Measurements from ENCODE around the gene TLCD5. TPM values are rescaled to one million over a fixed set of nuclear protein-coding genes. Genes with fewer than 3 reads are reported as not detected.

Gene TLCD5
- total RNA-seq: 10 to 100 TPM; 13.8 to 20.1 TPM
- polyA plus RNA-seq (2013, experiment 1 of 2): 16.0 TPM
- 15.0 TPM for polyA plus RNA-seq (2013, experiment 2 of 2)
- long read RNA-seq, experiment 1, partial matches to known transcripts: 0 of 5 reads
- long read RNA-seq, experiment 1, other reads (novel, unspliced or antisense): 5 of 5 reads
- long read RNA-seq, experiment 2, full-length matches to known transcripts: 13 of 23 reads
- long read RNA-seq, experiment 2, partial matches to known transcripts: 0 of 23 reads
- long read RNA-seq, experiment 2, other reads (novel, unspliced or antisense): 10 of 23 reads
- long read RNA-seq, experiment 3, full-length matches to known transcripts: 25 of 32 reads
- long read RNA-seq, experiment 3, partial matches to known transcripts: 0 of 32 reads
- long read RNA-seq, experiment 3, other reads (novel, unspliced or antisense): 7 of 32 reads
- long read RNA-seq, experiment 4, full-length matches to known transcripts: 15 of 18 reads
- long read RNA-seq, experiment 4, partial matches to known transcripts: 1 of 18 reads
- long read RNA-seq, experiment 4, other reads (novel, unspliced or antisense): 2 of 18 reads

DNA sequence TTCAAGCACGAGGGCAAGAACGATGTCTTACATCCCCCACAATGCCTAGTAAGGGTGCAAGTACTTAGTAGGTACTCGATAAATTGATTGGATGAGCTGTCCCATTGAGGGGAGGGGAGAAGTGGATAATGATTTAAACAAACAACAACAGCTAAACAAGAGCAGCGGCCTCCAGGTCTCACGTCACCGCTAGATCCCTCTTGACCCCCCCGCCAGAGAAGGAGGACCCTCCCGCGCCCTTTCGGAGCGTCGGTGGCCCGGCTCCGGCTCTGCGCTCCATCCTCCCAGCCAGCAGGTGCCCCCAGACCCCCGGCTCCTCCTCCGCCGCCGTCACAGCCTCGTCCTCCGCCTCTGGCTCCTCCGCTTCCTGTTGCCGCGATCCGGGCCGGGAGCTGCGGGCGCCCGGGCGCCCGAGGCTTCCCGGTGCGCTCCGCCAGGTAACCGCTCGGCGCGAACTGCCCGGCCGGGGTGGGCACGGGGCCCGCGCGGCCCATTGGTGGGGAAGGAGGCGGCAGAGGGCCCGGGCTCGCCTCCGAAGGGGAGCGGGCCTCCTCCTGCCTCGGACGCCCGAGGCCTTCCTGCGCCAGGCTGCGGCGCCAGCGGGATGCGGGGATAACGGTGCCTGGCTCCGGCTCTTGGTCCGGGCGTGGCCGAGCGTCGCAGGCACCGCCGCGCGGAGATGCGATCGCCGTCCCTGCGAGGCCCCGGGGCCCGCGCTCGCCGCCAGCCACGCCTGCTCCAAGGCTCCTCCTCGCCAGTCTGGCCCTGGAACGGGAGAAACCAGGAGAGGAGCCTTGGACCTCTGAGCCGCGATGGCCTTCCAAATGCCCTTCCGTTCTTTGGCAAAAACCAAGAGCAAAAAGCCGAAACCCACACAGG, at the start of gene TLCD5:
Gene TLCD5, plus strand, starts transcription at position 368 of the 879 bp plus-strand sequence. CDS start 2,143 bp downstream, outside the sequence.
- peak within 1 kb of the TSS; percentile 67 for H3K4me3 Mint-ChIP-seq
- peaks cover 5% of the 10 kb centered on the region for H3K27me3 Mint-ChIP-seq (ENCODE audit: insufficient read depth)
- no peaks in the 10 kb centered on the region for H3K9me3 Mint-ChIP-seq
- peaks cover 9% of the 10 kb centered on the region for H3K4me1 ChIP-seq (ENCODE audit: control insufficient read depth, insufficient read depth, low read length)
- H3K36me3 Mint-ChIP-seq (ENCODE audit: low read depth): peaks cover 16% of the 10 kb centered on the region
- peak within 1 kb of the TSS; percentile 74 for H3K9ac ChIP-seq (ENCODE audit: extremely low read depth, low read length, poor library complexity, severe bottlenecking)
- H3K9me3 ChIP-seq (ENCODE audit: control insufficient read depth, low read length): no peaks in the 10 kb centered on the region
- DNase-seq: peak; percentile 96
- H3K4me3 ChIP-seq (ENCODE audit: low read length): peak within 1 kb of the TSS; percentile 96
- H3K27ac Mint-ChIP-seq: peak within 1 kb of the TSS; percentile 86
- peaks cover 18% of the 10 kb centered on the region for H3K36me3 ChIP-seq (ENCODE audit: control insufficient read depth, insufficient read depth, low read length)
- TF ChIP-seq, protein P1, sequence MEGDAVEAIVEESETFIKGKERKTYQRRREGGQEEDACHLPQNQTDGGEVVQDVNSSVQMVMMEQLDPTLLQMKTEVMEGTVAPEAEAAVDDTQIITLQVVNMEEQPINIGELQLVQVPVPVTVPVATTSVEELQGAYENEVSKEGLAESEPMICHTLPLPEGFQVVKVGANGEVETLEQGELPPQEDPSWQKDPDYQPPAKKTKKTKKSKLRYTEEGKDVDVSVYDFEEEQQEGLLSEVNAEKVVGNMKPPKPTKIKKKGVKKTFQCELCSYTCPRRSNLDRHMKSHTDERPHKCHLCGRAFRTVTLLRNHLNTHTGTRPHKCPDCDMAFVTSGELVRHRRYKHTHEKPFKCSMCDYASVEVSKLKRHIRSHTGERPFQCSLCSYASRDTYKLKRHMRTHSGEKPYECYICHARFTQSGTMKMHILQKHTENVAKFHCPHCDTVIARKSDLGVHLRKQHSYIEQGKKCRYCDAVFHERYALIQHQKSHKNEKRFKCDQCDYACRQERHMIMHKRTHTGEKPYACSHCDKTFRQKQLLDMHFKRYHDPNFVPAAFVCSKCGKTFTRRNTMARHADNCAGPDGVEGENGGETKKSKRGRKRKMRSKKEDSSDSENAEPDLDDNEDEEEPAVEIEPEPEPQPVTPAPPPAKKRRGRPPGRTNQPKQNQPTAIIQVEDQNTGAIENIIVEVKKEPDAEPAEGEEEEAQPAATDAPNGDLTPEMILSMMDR (conservative IDR thresholded peaks at IDR 0.05): peak; percentile 44
- WGBS, 2 experiments (ENCODE audit: insufficient coverage in 1 of 2, insufficient read length in 1 of 2): 1% methylated on average over 16 to 84 of the region's 84 CpGs
- peaks cover 9% of the 10 kb centered on the region for H3K4me1 Mint-ChIP-seq
- H3K27ac ChIP-seq (ENCODE audit: low read depth, low read length): peak within 1 kb of the TSS; percentile 75
- H3K27me3 ChIP-seq (ENCODE audit: control insufficient read depth, insufficient read depth, low read length, poor library complexity, severe bottlenecking): no peaks in the 10 kb centered on the region

DNA sequence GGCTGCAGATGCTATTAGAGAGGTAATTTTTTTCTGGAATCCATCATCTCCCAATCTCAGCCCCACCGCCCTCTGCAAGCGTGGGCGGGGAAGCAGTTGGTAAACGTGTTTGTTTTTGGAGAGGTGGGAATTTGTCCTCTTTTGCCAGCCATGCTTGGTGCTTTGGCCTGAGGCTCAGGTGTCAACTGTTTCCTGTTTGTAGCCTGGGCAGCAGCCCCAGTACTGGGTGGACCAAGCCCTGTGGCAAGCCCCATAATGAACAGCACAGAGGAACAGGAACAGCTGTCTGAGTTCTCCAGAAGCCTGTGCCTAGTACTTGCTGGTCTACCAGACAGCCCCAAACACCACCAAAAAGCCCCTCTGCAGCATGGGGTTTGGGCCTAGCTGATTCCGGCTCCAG, 45.6 kb upstream of the TLCD5 start:
- no peak overlapping the region for H3K4me3 ChIP-seq (ENCODE audit: low read length)
- Mint-ChIP-seq H3K9me3 (no peaks in the 10 kb centered on the region), H3K4me1 (peaks cover 8% of the 10 kb centered on the region), H3K27me3 (ENCODE audit: insufficient read depth) (peaks cover 11% of the 10 kb centered on the region), H3K27ac (no peak overlapping the region), H3K36me3 (ENCODE audit: low read depth) (no peaks in the 10 kb centered on the region), H3K4me3 (no peak overlapping the region)
- H3K36me3 ChIP-seq (ENCODE audit: control insufficient read depth, insufficient read depth, low read length): no peaks in the 10 kb centered on the region
- no peak for DNase-seq
- H3K4me1 ChIP-seq (ENCODE audit: control insufficient read depth, insufficient read depth, low read length): peaks cover 5% of the 10 kb centered on the region
- WGBS, 2 experiments (ENCODE audit: insufficient coverage in 1 of 2, insufficient read length in 1 of 2): 82% methylated on average over 5 of the region's 5 CpGs; no CpG with 5 or more reads in 1 of the 2 experiments
- TF ChIP-seq, protein P1 (conservative IDR thresholded peaks at IDR 0.05): no peak
- no peaks in the 10 kb centered on the region for H3K27me3 ChIP-seq (ENCODE audit: control insufficient read depth, insufficient read depth, low read length, poor library complexity, severe bottlenecking)
- H3K9me3 ChIP-seq (ENCODE audit: control insufficient read depth, low read length): no peaks in the 10 kb centered on the region
- no peak overlapping the region for H3K27ac ChIP-seq (ENCODE audit: low read depth, low read length)
- H3K9ac ChIP-seq (ENCODE audit: extremely low read depth, low read length, poor library complexity, severe bottlenecking): no peak overlapping the region

DNA sequence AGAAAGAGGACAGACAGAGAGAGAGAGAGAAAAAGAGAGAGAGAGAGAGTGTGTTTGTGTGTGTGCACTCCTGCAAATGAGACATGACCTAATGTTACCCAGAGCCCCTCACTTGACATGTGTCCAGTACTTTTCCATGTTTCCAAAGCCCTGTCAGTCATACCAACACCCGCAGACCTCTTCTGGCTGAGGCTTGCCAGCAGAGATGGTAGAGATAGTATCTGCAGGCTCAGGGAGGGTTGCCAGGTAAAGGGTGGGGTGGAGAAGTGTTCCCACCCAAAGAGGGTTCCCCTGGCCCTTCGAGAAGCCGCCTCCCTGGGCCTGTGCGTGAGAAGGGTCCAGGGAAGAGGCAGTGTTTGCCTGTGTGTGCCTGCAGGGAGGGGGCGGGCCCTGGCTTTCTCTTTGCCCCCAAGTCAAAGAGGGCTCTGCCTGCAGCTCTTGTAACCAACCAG, 44.5 kb upstream of the TLCD5 start:
- peaks cover 8% of the 10 kb centered on the region for H3K4me1 Mint-ChIP-seq
- Histone ChIP-seq H3K9ac (ENCODE audit: extremely low read depth, low read length, poor library complexity, severe bottlenecking) (no peak overlapping the region), H3K9me3 (ENCODE audit: control insufficient read depth, low read length) (no peaks in the 10 kb centered on the region), H3K27ac (ENCODE audit: low read depth, low read length) (no peak overlapping the region), H3K27me3 (ENCODE audit: control insufficient read depth, insufficient read depth, low read length, poor library complexity, severe bottlenecking) (no peaks in the 10 kb centered on the region), H3K4me3 (ENCODE audit: low read length) (no peak overlapping the region), H3K36me3 (ENCODE audit: control insufficient read depth, insufficient read depth, low read length) (no peaks in the 10 kb centered on the region), H3K4me1 (ENCODE audit: control insufficient read depth, insufficient read depth, low read length) (peaks cover 5% of the 10 kb centered on the region)
- WGBS, 2 experiments (ENCODE audit: insufficient coverage in 1 of 2, insufficient read length in 1 of 2): 92% methylated on average over 2 to 5 of the region's 5 CpGs
- no peak overlapping the region for H3K4me3 Mint-ChIP-seq
- TF ChIP-seq, protein P1 (conservative IDR thresholded peaks at IDR 0.05): no peak
- no peak for DNase-seq
- H3K27ac Mint-ChIP-seq: no peak overlapping the region
- no peaks in the 10 kb centered on the region for H3K9me3 Mint-ChIP-seq
- no peaks in the 10 kb centered on the region for H3K36me3 Mint-ChIP-seq (ENCODE audit: low read depth)
- peaks cover 2% of the 10 kb centered on the region for H3K27me3 Mint-ChIP-seq (ENCODE audit: insufficient read depth)

All from endodermal cell (in vitro differentiated cells).